Naive thymus-derived CD8-positive, alpha-beta T cell (primary cell): ENCODE measurements around the gene REST. TPM values are rescaled to one million over a fixed set of nuclear protein-coding genes. Genes with fewer than 3 reads are reported as not detected.
"Not testable (repeated sequence)": the region's sequence is repeated elsewhere in the genome, so short reads cannot be mapped to it uniquely, and the experiment has no call there.

Experiments
- ATAC-seq, 2 donors: fragments of 150-1000 bp; cut with Tn5 transposase in 1 of 2; sonication (Bioruptor Pico), chemical (Tn5 transposase) in 1 of 2; 1 replicate in 1 of 2; 2 replicates in 1 of 2; pipeline ENCODE4 v1.10.0; 2021; ENCODE audit warnings: mild to moderate bottlenecking in 2 of 2, moderate library complexity in 2 of 2
- POLR2A ChIA-PET: fragments of 350-600 bp; sonication (Branson Sonifier 250); formaldehyde crosslinking; loops from one replicate; lab custom pipeline; 2021; ENCODE audit warnings: antibody characterized with exemption; lab: Charles Lee
- DNase-seq, 10 donors: peaks; one replicate each; pipeline versions ENCODE4 v3.0.0 to v3.0.0-alpha.2; 2020 to 2022
- H3K27ac Mint-ChIP-seq, 10 donors: one replicate each; pipeline ENCODE4 v1.8.0; 2020 to 2022; ENCODE audit warnings: mild to moderate bottlenecking in 10 of 10, mixed read lengths in 10 of 10, moderate library complexity in 4 of 10, inconsistent platforms in 1 of 10
- H3K27me3 Mint-ChIP-seq, 5 donors: one replicate each; pipeline ENCODE4 v1.8.0; 2021 to 2022; ENCODE audit warnings: mixed read lengths in 5 of 5
- H3K36me3 Mint-ChIP-seq, 3 donors: one replicate each; pipeline ENCODE4 v1.8.0; 2020 to 2022; ENCODE audit warnings: mixed read lengths in 3 of 3, mild to moderate bottlenecking in 2 of 3, inconsistent platforms in 1 of 3
- H3K4me1 Mint-ChIP-seq, 4 donors: one replicate each; pipeline ENCODE4 v1.8.0; 2021 to 2022; ENCODE audit warnings: mixed read lengths in 4 of 4
- H3K4me3 Mint-ChIP-seq, 10 donors: one replicate each; pipeline ENCODE4 v1.8.0; 2020 to 2022; ENCODE audit warnings: mild to moderate bottlenecking in 10 of 10, mixed read lengths in 10 of 10, moderate library complexity in 6 of 10, inconsistent platforms in 1 of 10
- H3K9me3 Mint-ChIP-seq, 9 donors: one replicate each; pipeline ENCODE4 v1.8.0; 2020 to 2022; ENCODE audit warnings: mixed read lengths in 9 of 9, mild to moderate bottlenecking in 3 of 9, inconsistent platforms in 1 of 9, moderate library complexity in 1 of 9
- polyA plus RNA-seq, 3 donors: library from polyadenylated mRNA; unstranded; fragments of 300-500 nt; fragmentation: Illumina TruSeq; gene quantifications; one replicate each; pipeline ENCODE4 v1.2.3, GENCODE V29; 2021
- total RNA-seq, 8 experiments: library from RNA in 2 of 8; stranded (reverse) in 2 of 8; gene quantifications; one replicate each; pipeline ENCODE4 v1.2.3 and lab custom pipeline; 2021 to 2026

Gene REST
- total and polyA plus RNA-seq, 5 experiments from 2014 or later, result 77.6 to 155 (median 139) TPM

GRCh38 chr4:56880572-56880971 is 27.1 kb upstream of the REST start:
- peaks cover 0 to 9% (median 1%) of the 10 kb centered on the region in 5 donors for H3K27me3 Mint-ChIP-seq
- DNase-seq (no peak), ATAC-seq (no peak)
- no peaks in the 10 kb centered on the region for H3K36me3 Mint-ChIP-seq
- H3K4me1 Mint-ChIP-seq, result no peaks in the 10 kb centered on the region
- H3K9me3 Mint-ChIP-seq, result no peaks in the 10 kb centered on the region
- no peak overlapping the region for H3K27ac Mint-ChIP-seq
- H3K4me3 Mint-ChIP-seq, result no peak overlapping the region
- POLR2A ChIA-PET, result interaction anchor here (0.6 kb wide), 1 partner anchor 322 kb away, joined by 4 read pairs; no protein-coding TSS in a partner anchor

- H3K9me3 Mint-ChIP-seq, ATAC-seq, H3K27ac Mint-ChIP-seq, H3K4me3 Mint-ChIP-seq, H3K36me3 Mint-ChIP-seq, POLR2A ChIA-PET, H3K4me1 Mint-ChIP-seq: not testable (repeated sequence)
- peaks cover 3 to 12% (median 6%) of the 10 kb centered on the region in 5 donors for H3K27me3 Mint-ChIP-seq
- DNase-seq, result peak in 1 of 10 donors; percentile 19
These were observed 23.2 kb upstream of the REST start for GRCh38 chr4:56884511-56884910.

GRCh38 chr4:56892691-56893090 is 15.0 kb upstream of the REST start:
- H3K27ac Mint-ChIP-seq, result no peak overlapping the region
- no peak overlapping the region for H3K4me3 Mint-ChIP-seq
- ATAC-seq, result no peak
- no peaks in the 10 kb centered on the region for H3K4me1 Mint-ChIP-seq
- no peaks in the 10 kb centered on the region for H3K36me3 Mint-ChIP-seq
- POLR2A ChIA-PET, result no interaction called here
- H3K27me3 Mint-ChIP-seq, result peaks cover 0 to 2% (median 0%) of the 10 kb centered on the region in 5 donors
- DNase-seq, result no peak
- H3K9me3 Mint-ChIP-seq, result peaks cover 0 to 8% (median 0%) of the 10 kb centered on the region in 9 donors

DNA sequence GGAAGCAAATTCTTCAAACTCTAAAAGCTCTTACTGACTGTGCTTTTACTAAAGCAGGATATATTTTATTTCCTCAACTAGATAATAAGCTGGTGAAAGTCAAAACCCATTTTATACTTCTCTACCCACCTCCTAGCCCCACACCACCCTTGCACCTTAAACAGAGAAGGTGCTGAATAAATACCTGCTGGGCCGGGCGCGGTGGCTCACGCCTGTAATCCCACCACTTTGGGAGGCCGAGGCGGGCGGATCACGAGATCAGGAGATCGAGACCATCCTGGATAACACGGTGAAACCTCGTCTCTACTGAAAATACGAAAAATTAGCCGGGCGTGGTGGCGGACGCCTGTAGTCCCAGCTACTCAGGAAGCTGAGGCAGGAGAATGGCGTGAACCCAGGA is 9.9 kb upstream of the REST start:
- H3K4me3 Mint-ChIP-seq, H3K36me3 Mint-ChIP-seq, H3K4me1 Mint-ChIP-seq, DNase-seq, ATAC-seq, H3K27me3 Mint-ChIP-seq, H3K9me3 Mint-ChIP-seq, H3K27ac Mint-ChIP-seq: not testable (repeated sequence)
- POLR2A ChIA-PET, result interaction anchor here (0.6 to 0.7 kb wide), 2 partner anchors 128 to 385 kb away, joined by 3 to 5 read pairs; no protein-coding TSS in a partner anchor

DNA sequence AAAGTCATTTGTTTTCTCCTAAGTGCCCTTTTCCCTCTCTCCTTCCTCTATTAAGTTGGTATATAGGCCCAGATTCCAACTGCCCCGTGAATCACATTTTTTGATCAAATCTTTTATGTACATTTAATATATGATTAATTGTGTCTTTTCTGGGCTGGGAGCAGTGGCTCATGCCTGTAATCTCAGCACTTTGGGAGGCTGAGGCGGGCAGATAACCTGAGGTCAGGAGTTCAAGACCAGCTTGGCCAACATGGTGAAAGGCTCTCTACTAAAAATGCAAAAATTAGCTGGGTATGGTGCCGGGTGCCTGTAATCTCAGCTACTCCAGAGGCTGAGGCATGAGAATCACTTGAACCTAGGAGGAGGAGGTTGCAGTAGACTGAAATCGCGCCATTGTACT is 7.5 kb upstream of the REST start:
- H3K4me1 Mint-ChIP-seq, H3K9me3 Mint-ChIP-seq, ATAC-seq, H3K36me3 Mint-ChIP-seq, H3K27ac Mint-ChIP-seq, DNase-seq, H3K27me3 Mint-ChIP-seq, H3K4me3 Mint-ChIP-seq: not testable (repeated sequence)
- POLR2A ChIA-PET, result interaction anchor here (0.7 kb wide), 1 partner anchor 91 kb away, joined by 6 read pairs; no protein-coding TSS in a partner anchor

GRCh38 chr4:56902703-56903102 is 5.0 kb upstream of the REST start:
- H3K4me3 Mint-ChIP-seq, result no peak overlapping the region
- no peaks in the 10 kb centered on the region for H3K36me3 Mint-ChIP-seq
- H3K27me3 Mint-ChIP-seq, result no peaks in the 10 kb centered on the region
- H3K9me3 Mint-ChIP-seq, result no peaks in the 10 kb centered on the region
- ATAC-seq (no peak), DNase-seq (no peak)
- no peak overlapping the region for H3K27ac Mint-ChIP-seq
- H3K4me1 Mint-ChIP-seq, result peaks cover 7 to 15% (median 12%) of the 10 kb centered on the region in 4 donors
- POLR2A ChIA-PET, result no interaction called here

GRCh38 chr4:56905796-56906195 is 1.9 kb upstream of the REST start:
- no peak overlapping the region for H3K4me3 Mint-ChIP-seq
- H3K9me3 Mint-ChIP-seq, result no peaks in the 10 kb centered on the region
- peaks cover 0 to 6% (median 3%) of the 10 kb centered on the region in 3 donors for H3K36me3 Mint-ChIP-seq
- ATAC-seq (no peak), DNase-seq (no peak)
- H3K27ac Mint-ChIP-seq, result no peak overlapping the region
- POLR2A ChIA-PET, result interaction anchor here (1.1 to 5.7 kb wide), 2 partner anchors 72 to 73 kb away, joined by 3 to 154 read pairs; partner anchors contain the start of genes NOA1 and POLR2B
- peaks cover 12 to 34% (median 28%) of the 10 kb centered on the region in 4 donors for H3K4me1 Mint-ChIP-seq
- no peaks in the 10 kb centered on the region for H3K27me3 Mint-ChIP-seq

- Mint-ChIP-seq H3K4me3 (peak overlapping the region; percentile 85 to 98 (median 96)), H3K27ac (peak overlapping the region; percentile 86 to 96 (median 92)), H3K27me3 (no peaks in the 10 kb centered on the region), H3K4me1 (peaks cover 16 to 43% (median 37%) of the 10 kb centered on the region in 4 donors), H3K36me3 (peaks cover 2 to 12% (median 6%) of the 10 kb centered on the region in 3 donors), H3K9me3 (no peaks in the 10 kb centered on the region)
- DNase-seq, result peak in 7 of 10 donors; percentile 4 to 35 (median 13)
- no peak for ATAC-seq
- POLR2A ChIA-PET, result interaction anchor here (0.8 to 5.7 kb wide), 6 partner anchors 10 to 520 kb away, joined by 3 to 154 read pairs (median 14); partner anchors contain the start of genes AASDH, NOA1, PAICS and POLR2B
These were observed 959 bp upstream of the REST start for GRCh38 chr4:56906489-56907393.

GRCh38 chr4:56908206-56909085 is 746 bp downstream of the REST start:
- DNase-seq, result peak; percentile 47 to 77 (median 68)
- peaks cover 2 to 14% (median 6%) of the 10 kb centered on the region in 3 donors for H3K36me3 Mint-ChIP-seq
- H3K4me1 Mint-ChIP-seq, result peaks cover 16 to 58% (median 47%) of the 10 kb centered on the region in 4 donors
- ATAC-seq, result peak; percentile 65 to 67
- no peaks in the 10 kb centered on the region for H3K9me3 Mint-ChIP-seq
- H3K27me3 Mint-ChIP-seq, result no peaks in the 10 kb centered on the region
- peak overlapping the region; percentile 93 to 99 (median 97) for H3K4me3 Mint-ChIP-seq
- POLR2A ChIA-PET, result interaction anchor here (0.7 to 5.7 kb wide), 13 partner anchors 8 to 1363 kb away, joined by 3 to 154 read pairs (median 4); partner anchors contain the start of genes AASDH, CEP135, NOA1 and PAICS
- H3K27ac Mint-ChIP-seq, result peak overlapping the region; percentile 89 to 98 (median 96)

DNA sequence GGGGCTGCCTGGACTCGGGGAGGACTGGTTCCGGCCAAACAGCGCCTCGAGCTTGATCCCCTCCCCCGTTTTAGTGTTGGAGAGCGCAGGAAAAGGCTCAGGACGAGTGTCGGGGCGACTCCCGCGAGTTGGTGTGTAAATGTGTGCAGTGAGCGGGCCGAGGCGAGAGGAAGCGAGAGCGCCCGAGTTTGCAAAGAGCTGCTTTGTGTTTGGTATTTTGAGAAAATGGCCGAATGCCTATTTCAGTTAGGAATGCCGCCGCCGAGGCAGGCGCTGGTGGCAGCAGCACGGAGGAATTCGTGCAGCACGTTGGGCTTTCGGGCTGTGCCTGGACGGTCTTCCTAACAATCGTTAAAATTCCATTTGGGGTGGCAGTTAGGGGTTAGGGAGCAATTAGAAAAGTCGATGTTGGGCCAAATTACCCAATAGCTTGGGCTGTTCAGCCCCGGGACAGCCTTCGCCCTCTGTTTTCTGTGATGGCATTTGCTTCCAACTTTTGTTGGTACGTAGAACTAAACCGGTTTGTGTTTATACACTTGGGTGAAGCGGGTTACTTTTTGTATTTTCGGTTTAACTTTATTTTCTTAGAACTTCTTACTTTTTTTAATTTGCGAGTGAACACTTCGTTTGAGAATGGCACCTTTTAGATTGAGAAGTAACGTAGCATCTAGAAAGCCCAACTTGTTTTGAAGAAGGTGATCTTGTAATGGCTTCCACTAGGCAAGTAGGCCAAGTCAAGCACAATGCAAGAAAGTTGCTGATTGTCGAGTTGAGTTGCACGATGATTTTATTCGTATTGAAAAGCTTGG is 1.6 kb downstream of the REST start:
- DNase-seq (peak in 8 of 10 donors; percentile 35 to 74 (median 44)), ATAC-seq (peak; percentile 29 to 31)
- Mint-ChIP-seq H3K36me3 (peaks cover 2 to 17% (median 6%) of the 10 kb centered on the region in 3 donors), H3K4me1 (peaks cover 16 to 65% (median 52%) of the 10 kb centered on the region in 4 donors), H3K27me3 (no peaks in the 10 kb centered on the region), H3K27ac (peak overlapping the region; percentile 89 to 98 (median 96)), H3K4me3 (peak overlapping the region; percentile 93 to 99 (median 97)), H3K9me3 (no peaks in the 10 kb centered on the region)
- POLR2A ChIA-PET, result interaction anchor here (0.7 to 5.7 kb wide), 10 partner anchors 8 to 1364 kb away, joined by 3 to 154 read pairs (median 4); partner anchors contain the start of genes AASDH, CEP135, NOA1 and PAICS
